PC-9 (cell line): ENCODE data around the gene PTPN14.

Source experiments
- CTCF ChIP-seq: fragments of 200-600 bp; sonication (generic); conservative IDR thresholded peaks from 2 replicates; pipeline ENCODE4 v1.6.1; 2017; ENCODE audit warnings: mixed run types, antibody characterized with exemption, mild to moderate bottlenecking, moderate library complexity
- EZH2 ChIP-seq: fragments of 200-600 bp; sonication (generic); IDR thresholded peaks from 2 replicates; pipeline ENCODE4 v1.8.0; 2017; ENCODE audit warnings: antibody characterized with exemption, low read depth

DNA sequence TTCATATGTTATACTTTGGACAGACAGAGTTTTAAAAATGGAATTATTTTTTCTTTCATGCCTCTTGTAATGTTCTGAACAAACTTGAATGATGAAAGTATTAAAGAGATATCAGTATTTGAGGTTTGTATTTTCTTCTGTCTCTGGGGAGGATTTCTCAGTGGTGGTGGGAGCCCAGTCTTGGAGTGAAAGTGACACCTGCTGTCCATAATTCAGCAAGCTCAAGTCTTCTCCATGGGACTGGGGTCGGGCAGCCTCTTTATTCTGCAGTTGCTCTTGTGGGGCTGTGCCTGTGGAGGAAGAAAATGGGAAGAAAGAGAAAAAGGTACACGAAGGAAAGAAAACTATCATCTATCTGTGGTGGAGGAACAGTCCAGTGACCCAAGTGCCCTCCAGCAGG is 214.4 kb downstream of the PTPN14 start:
- no peak for TF ChIP-seq CTCF
- no peak for TF ChIP-seq EZH2
